Measurements from ENCODE around the gene SEMA3F. TPM values are rescaled to one million over a fixed set of nuclear protein-coding genes. Genes with fewer than 3 reads are reported as not detected.

The SEMA3F gene
- total RNA-seq, 1 experiment from 2014 or later = 34.0 TPM

- Histone ChIP-seq H3K4me2 (no peak overlapping the region), H3F3A (ENCODE audit: insufficient read depth, low read depth) (no peaks in the 10 kb centered on the region; the same call in 1 of the 2 replicates), H3K27ac (no peak overlapping the region), H3K9me2 (ENCODE audit: insufficient read depth) (no peaks in the 10 kb centered on the region), H3K4me3 (no peak overlapping the region), H3K27me3 (ENCODE audit: insufficient read depth, low read depth) (no peaks in the 10 kb centered on the region), H3K36me3 (ENCODE audit: low read depth) (no peaks in the 10 kb centered on the region), H4K20me1 (ENCODE audit: insufficient read depth) (no peaks in the 10 kb centered on the region), H2AFZ (no peak overlapping the region), H3K4me1 (replicated peaks; ENCODE audit: insufficient read depth) (peaks cover 14% of the 10 kb centered on the region), H3K79me2 (ENCODE audit: low read depth) (no peaks in the 10 kb centered on the region), H3K9me3 (ENCODE audit: insufficient read depth, low read depth) (no peaks in the 10 kb centered on the region)
- intact Hi-C loops (cut with micrococcal nuclease; ENCODE audit: unreplicated experiment) = no loop called here
- ChIA-PET POLR2A (ENCODE audit: unreplicated experiment) (no interaction called here), CTCF (no interaction called here)
- TF ChIP-seq EZH2 (IDR thresholded peaks at IDR 0.05; ENCODE audit: low read depth) (no peak), CTCF (conservative IDR thresholded peaks at IDR 0.05) (no peak)
- no TSS peak for BruUV-seq (replicated peaks)
- no peak for DNase-seq
These were observed 14.2 kb downstream of the SEMA3F start for GRCh38 chr3:50169232-50169832.

- ChIA-PET POLR2A (ENCODE audit: unreplicated experiment) (no interaction called here), CTCF (no interaction called here)
- H3K27ac ChIP-seq = no peak overlapping the region
- no peaks in the 10 kb centered on the region for H3K27me3 ChIP-seq (ENCODE audit: insufficient read depth, low read depth)
- intact Hi-C loops (cut with micrococcal nuclease; ENCODE audit: unreplicated experiment) = loop anchor here (2.0 kb wide), 1 partner anchor 15 kb away; no protein-coding TSS in a partner anchor
- H3K4me1 ChIP-seq (replicated peaks; ENCODE audit: insufficient read depth) = peaks cover 9% of the 10 kb centered on the region; the same call in 1 of the 2 replicates
- no peaks in the 10 kb centered on the region for H3K36me3 ChIP-seq (ENCODE audit: low read depth)
- H4K20me1 ChIP-seq (ENCODE audit: insufficient read depth) = no peaks in the 10 kb centered on the region
- H3K4me3 ChIP-seq = no peak overlapping the region
- BruUV-seq (replicated peaks) = no TSS peak
- no peaks in the 10 kb centered on the region for H3K79me2 ChIP-seq (ENCODE audit: low read depth)
- H3F3A ChIP-seq (ENCODE audit: insufficient read depth, low read depth) = no peaks in the 10 kb centered on the region; the same call in 1 of the 2 replicates
- TF ChIP-seq CTCF (conservative IDR thresholded peaks at IDR 0.05) (no peak), EZH2 (IDR thresholded peaks at IDR 0.05; ENCODE audit: low read depth) (no peak)
- no peak overlapping the region for H3K4me2 ChIP-seq
- H3K9me3 ChIP-seq (ENCODE audit: insufficient read depth, low read depth) = no peaks in the 10 kb centered on the region
- no peak overlapping the region for H2AFZ ChIP-seq
- DNase-seq = no peak
- no peaks in the 10 kb centered on the region for H3K9me2 ChIP-seq (ENCODE audit: insufficient read depth)
These were observed 14.7 kb downstream of the SEMA3F start for GRCh38 chr3:50169858-50170257.

- Histone ChIP-seq H3K4me2 (no peak overlapping the region), H3K27me3 (ENCODE audit: insufficient read depth, low read depth) (no peaks in the 10 kb centered on the region), H3K9me2 (ENCODE audit: insufficient read depth) (no peaks in the 10 kb centered on the region), H3K4me1 (replicated peaks; ENCODE audit: insufficient read depth) (peaks cover 15% of the 10 kb centered on the region), H3K4me3 (no peak overlapping the region), H3K36me3 (ENCODE audit: low read depth) (no peaks in the 10 kb centered on the region), H2AFZ (no peak overlapping the region), H3F3A (ENCODE audit: insufficient read depth, low read depth) (no peaks in the 10 kb centered on the region; the same call in 1 of the 2 replicates), H4K20me1 (ENCODE audit: insufficient read depth) (no peaks in the 10 kb centered on the region), H3K9me3 (ENCODE audit: insufficient read depth, low read depth) (no peaks in the 10 kb centered on the region), H3K79me2 (ENCODE audit: low read depth) (no peaks in the 10 kb centered on the region), H3K27ac (no peak overlapping the region)
- ChIA-PET CTCF (no interaction called here), POLR2A (ENCODE audit: unreplicated experiment) (no interaction called here)
- DNase-seq = peak in 1 of 2 experiments; percentile 66
- TF ChIP-seq CTCF (conservative IDR thresholded peaks at IDR 0.05) (no peak), EZH2 (IDR thresholded peaks at IDR 0.05; ENCODE audit: low read depth) (no peak)
- no TSS peak for BruUV-seq (replicated peaks)
- intact Hi-C loops (cut with micrococcal nuclease; ENCODE audit: unreplicated experiment) = loop anchor here (2.0 kb wide), 1 partner anchor 14 kb away; no protein-coding TSS in a partner anchor
These were observed 15.6 kb downstream of the SEMA3F start for GRCh38 chr3:50170689-50171088.

All from PC-9 (cell line).